Measurements from ENCODE around the gene NPFFR2. TPM values are rescaled to one million over a fixed set of nuclear protein-coding genes. Genes with fewer than 3 reads are reported as not detected.
A peak's percentile ranks its signal among the peaks of the same experiment; 100 is the strongest.

NPFFR2 gene
- total RNA-seq (not detected), polyA plus RNA-seq (not detected)
- long read RNA-seq, donor 1, result 0 reads
- long read RNA-seq, donor 2, result 0 reads

GRCh38 chr4:72031868-72032608 lies at the start of gene NPFFR2:
TSS of gene NPFFR2 (plus strand) at chr4:72032000. CDS start at chr4:72128592, 96,592 bp downstream.
- WGBS, 2 donors, result 6 to 13% methylated on average over 35 to 36 of the region's 36 CpGs
- Histone ChIP-seq H3K36me3 (ENCODE audit: control insufficient read depth in 1 of 2, insufficient read depth in 2 of 2, low read length in 1 of 2) (no peaks in the 10 kb centered on the region), H3K27me3 (ENCODE audit: control insufficient read depth in 1 of 2, insufficient read depth in 2 of 2, low read length in 1 of 2) (no peaks in the 10 kb centered on the region), H3K4me1 (ENCODE audit: control insufficient read depth in 1 of 2, insufficient read depth in 2 of 2, low read length in 2 of 2) (no peaks in the 10 kb centered on the region), H3K4me3 (ENCODE audit: low read length in 2 of 2) (no peak within 1 kb of the TSS), H3K27ac (ENCODE audit: low read depth in 1 of 2, low read length in 2 of 2) (no peak within 1 kb of the TSS), H3K9me3 (ENCODE audit: control insufficient read depth, low read length) (no peaks in the 10 kb centered on the region)
- peak in 1 of 2 donors; percentile 69 for DNase-seq
- ATAC-seq (ENCODE audit: low FRiP score), result no peak
- intact Hi-C loops (cut with DNase I), result no loop called here

- 58 to 60% methylated on average over 2 of the region's 2 CpGs for WGBS, 2 donors
- DNase-seq, result no peak
- intact Hi-C loops (cut with DNase I), result no loop called here
- ATAC-seq (ENCODE audit: low FRiP score), result no peak
- H3K9me3 ChIP-seq (ENCODE audit: control insufficient read depth, low read length), result peaks cover 4% of the 10 kb centered on the region
- no peaks in the 10 kb centered on the region for H3K36me3 ChIP-seq (ENCODE audit: control insufficient read depth in 1 of 2, insufficient read depth in 2 of 2, low read length in 1 of 2)
- no peak overlapping the region for H3K4me3 ChIP-seq (ENCODE audit: low read length in 2 of 2)
- no peaks in the 10 kb centered on the region for H3K27me3 ChIP-seq (ENCODE audit: control insufficient read depth in 1 of 2, insufficient read depth in 2 of 2, low read length in 1 of 2)
- no peaks in the 10 kb centered on the region for H3K4me1 ChIP-seq (ENCODE audit: control insufficient read depth in 1 of 2, insufficient read depth in 2 of 2, low read length in 2 of 2)
- no peak overlapping the region for H3K27ac ChIP-seq (ENCODE audit: low read depth in 1 of 2, low read length in 2 of 2)
These were observed 39.1 kb upstream of the NPFFR2 start for GRCh38 chr4:71992571-71993312.

- intact Hi-C loops (cut with DNase I), result no loop called here
- Histone ChIP-seq H3K36me3 (ENCODE audit: control insufficient read depth in 1 of 2, insufficient read depth in 2 of 2, low read length in 1 of 2) (no peaks in the 10 kb centered on the region), H3K4me1 (ENCODE audit: control insufficient read depth in 1 of 2, insufficient read depth in 2 of 2, low read length in 2 of 2) (no peaks in the 10 kb centered on the region), H3K4me3 (ENCODE audit: low read length in 2 of 2) (no peak overlapping the region), H3K9me3 (ENCODE audit: control insufficient read depth, low read length) (peaks cover 4% of the 10 kb centered on the region), H3K27me3 (ENCODE audit: control insufficient read depth in 1 of 2, insufficient read depth in 2 of 2, low read length in 1 of 2) (no peaks in the 10 kb centered on the region), H3K27ac (ENCODE audit: low read depth in 1 of 2, low read length in 2 of 2) (no peak overlapping the region)
- no peak for ATAC-seq (ENCODE audit: low FRiP score)
- WGBS, 2 donors, result 85 to 89% methylated on average over 1 of the region's 1 CpG
- no peak for DNase-seq
These were observed 37.2 kb upstream of the NPFFR2 start for GRCh38 chr4:71994559-71994958.

- peaks cover 4% of the 10 kb centered on the region for H3K9me3 ChIP-seq (ENCODE audit: control insufficient read depth, low read length)
- no peak overlapping the region for H3K27ac ChIP-seq (ENCODE audit: low read depth in 1 of 2, low read length in 2 of 2)
- H3K4me3 ChIP-seq (ENCODE audit: low read length in 2 of 2), result no peak overlapping the region
- ATAC-seq (ENCODE audit: low FRiP score), result no peak
- H3K36me3 ChIP-seq (ENCODE audit: control insufficient read depth in 1 of 2, insufficient read depth in 2 of 2, low read length in 1 of 2), result no peaks in the 10 kb centered on the region
- no peaks in the 10 kb centered on the region for H3K4me1 ChIP-seq (ENCODE audit: control insufficient read depth in 1 of 2, insufficient read depth in 2 of 2, low read length in 2 of 2)
- WGBS, 2 donors, result 75 to 92% methylated on average over 1 of the region's 1 CpG
- no peak for DNase-seq
- intact Hi-C loops (cut with DNase I), result no loop called here
- H3K27me3 ChIP-seq (ENCODE audit: control insufficient read depth in 1 of 2, insufficient read depth in 2 of 2, low read length in 1 of 2), result no peaks in the 10 kb centered on the region
These were observed 36.5 kb upstream of the NPFFR2 start for GRCh38 chr4:71995297-71995696.

- Histone ChIP-seq H3K27me3 (ENCODE audit: control insufficient read depth in 1 of 2, insufficient read depth in 2 of 2, low read length in 1 of 2) (no peaks in the 10 kb centered on the region), H3K4me1 (ENCODE audit: control insufficient read depth in 1 of 2, insufficient read depth in 2 of 2, low read length in 2 of 2) (no peaks in the 10 kb centered on the region), H3K27ac (ENCODE audit: low read depth in 1 of 2, low read length in 2 of 2) (no peak overlapping the region), H3K4me3 (ENCODE audit: low read length in 2 of 2) (no peak overlapping the region), H3K36me3 (ENCODE audit: control insufficient read depth in 1 of 2, insufficient read depth in 2 of 2, low read length in 1 of 2) (no peaks in the 10 kb centered on the region), H3K9me3 (ENCODE audit: control insufficient read depth, low read length) (no peaks in the 10 kb centered on the region)
- 72 to 74% methylated on average over 2 of the region's 2 CpGs for WGBS, 2 donors
- ATAC-seq (ENCODE audit: low FRiP score) (no peak), DNase-seq (no peak)
- intact Hi-C loops (cut with DNase I), result no loop called here
These were observed 25.2 kb upstream of the NPFFR2 start for GRCh38 chr4:72006586-72006985.

GRCh38 chr4:72011906-72012305 lies 19.9 kb upstream of the NPFFR2 start:
- no peak overlapping the region for H3K4me3 ChIP-seq (ENCODE audit: low read length in 2 of 2)
- H3K27ac ChIP-seq (ENCODE audit: low read depth in 1 of 2, low read length in 2 of 2), result no peak overlapping the region
- no peaks in the 10 kb centered on the region for H3K27me3 ChIP-seq (ENCODE audit: control insufficient read depth in 1 of 2, insufficient read depth in 2 of 2, low read length in 1 of 2)
- intact Hi-C loops (cut with DNase I), result no loop called here
- no peaks in the 10 kb centered on the region for H3K36me3 ChIP-seq (ENCODE audit: control insufficient read depth in 1 of 2, insufficient read depth in 2 of 2, low read length in 1 of 2)
- H3K4me1 ChIP-seq (ENCODE audit: control insufficient read depth in 1 of 2, insufficient read depth in 2 of 2, low read length in 2 of 2), result no peaks in the 10 kb centered on the region
- DNase-seq (no peak), ATAC-seq (ENCODE audit: low FRiP score) (no peak)
- H3K9me3 ChIP-seq (ENCODE audit: control insufficient read depth, low read length), result no peaks in the 10 kb centered on the region

- no peaks in the 10 kb centered on the region for H3K9me3 ChIP-seq (ENCODE audit: control insufficient read depth, low read length)
- H3K36me3 ChIP-seq (ENCODE audit: control insufficient read depth in 1 of 2, insufficient read depth in 2 of 2, low read length in 1 of 2), result no peaks in the 10 kb centered on the region
- H3K4me3 ChIP-seq (ENCODE audit: low read length in 2 of 2), result no peak overlapping the region
- H3K27ac ChIP-seq (ENCODE audit: low read depth in 1 of 2, low read length in 2 of 2), result no peak overlapping the region
- no peak for DNase-seq
- H3K27me3 ChIP-seq (ENCODE audit: control insufficient read depth in 1 of 2, insufficient read depth in 2 of 2, low read length in 1 of 2), result no peaks in the 10 kb centered on the region
- 72 to 79% methylated on average over 3 of the region's 3 CpGs for WGBS, 2 donors
- no peak for ATAC-seq (ENCODE audit: low FRiP score)
- intact Hi-C loops (cut with DNase I), result no loop called here
- no peaks in the 10 kb centered on the region for H3K4me1 ChIP-seq (ENCODE audit: control insufficient read depth in 1 of 2, insufficient read depth in 2 of 2, low read length in 2 of 2)
These were observed 15.8 kb upstream of the NPFFR2 start for GRCh38 chr4:72016011-72016410.

GRCh38 chr4:72019688-72020087 lies 12.1 kb upstream of the NPFFR2 start:
- Histone ChIP-seq H3K27me3 (ENCODE audit: control insufficient read depth in 1 of 2, insufficient read depth in 2 of 2, low read length in 1 of 2) (no peaks in the 10 kb centered on the region), H3K4me1 (ENCODE audit: control insufficient read depth in 1 of 2, insufficient read depth in 2 of 2, low read length in 2 of 2) (no peaks in the 10 kb centered on the region), H3K27ac (ENCODE audit: low read depth in 1 of 2, low read length in 2 of 2) (no peak overlapping the region), H3K9me3 (ENCODE audit: control insufficient read depth, low read length) (no peaks in the 10 kb centered on the region), H3K4me3 (ENCODE audit: low read length in 2 of 2) (no peak overlapping the region), H3K36me3 (ENCODE audit: control insufficient read depth in 1 of 2, insufficient read depth in 2 of 2, low read length in 1 of 2) (no peaks in the 10 kb centered on the region)
- no peak for ATAC-seq (ENCODE audit: low FRiP score)
- no peak for DNase-seq
- intact Hi-C loops (cut with DNase I), result no loop called here
- WGBS, 2 donors, result 56 to 59% methylated on average over 3 of the region's 3 CpGs

GRCh38 chr4:72022553-72022952 lies 9.2 kb upstream of the NPFFR2 start:
- WGBS, 2 donors, result 82 to 94% methylated on average over 1 of the region's 1 CpG
- ATAC-seq (ENCODE audit: low FRiP score), result no peak
- H3K9me3 ChIP-seq (ENCODE audit: control insufficient read depth, low read length), result no peaks in the 10 kb centered on the region
- no peaks in the 10 kb centered on the region for H3K4me1 ChIP-seq (ENCODE audit: control insufficient read depth in 1 of 2, insufficient read depth in 2 of 2, low read length in 2 of 2)
- intact Hi-C loops (cut with DNase I), result no loop called here
- H3K4me3 ChIP-seq (ENCODE audit: low read length in 2 of 2), result no peak overlapping the region
- H3K27ac ChIP-seq (ENCODE audit: low read depth in 1 of 2, low read length in 2 of 2), result no peak overlapping the region
- no peaks in the 10 kb centered on the region for H3K27me3 ChIP-seq (ENCODE audit: control insufficient read depth in 1 of 2, insufficient read depth in 2 of 2, low read length in 1 of 2)
- DNase-seq, result no peak
- H3K36me3 ChIP-seq (ENCODE audit: control insufficient read depth in 1 of 2, insufficient read depth in 2 of 2, low read length in 1 of 2), result no peaks in the 10 kb centered on the region
